Central memory CD8-positive, alpha-beta T cell (primary cell): Measurements from ENCODE around the gene VANGL1.

Experiments used
- ATAC-seq: fragments of 150-1000 bp; cut with Tn5 transposase; replicated peaks from 2 replicates; pipeline ENCODE4 v1.10.0; 2022; ENCODE audit warnings: mild to moderate bottlenecking, moderate FRiP score, moderate number of reproducible peaks; ENCODE audit not compliant: poor library complexity, severe bottlenecking; ENCODE audit errors: extremely low read depth
- DNase-seq, 2 donors: peaks; one replicate each; pipeline ENCODE4 v3.0.0; 2021; ENCODE audit warnings: low spot score in 2 of 2
- H3K27ac Mint-ChIP-seq: one replicate; pipeline ENCODE4 v1.8.0; 2022; ENCODE audit warnings: low read depth, mild to moderate bottlenecking, moderate library complexity, mixed read lengths
- H3K27me3 Mint-ChIP-seq: one replicate; pipeline ENCODE4 v1.8.0; 2022; ENCODE audit warnings: mixed read lengths
- H3K36me3 Mint-ChIP-seq: one replicate; pipeline ENCODE4 v1.8.0; 2022; ENCODE audit warnings: mild to moderate bottlenecking, moderate library complexity, mixed read lengths; ENCODE audit not compliant: insufficient read depth
- H3K4me1 Mint-ChIP-seq: one replicate; pipeline ENCODE4 v1.8.0; 2022; ENCODE audit warnings: mixed read lengths
- H3K4me3 Mint-ChIP-seq: one replicate; pipeline ENCODE4 v1.8.0; 2022; ENCODE audit warnings: mild to moderate bottlenecking, moderate library complexity, mixed read lengths
- H3K9me3 Mint-ChIP-seq: one replicate; pipeline ENCODE4 v1.8.0; 2022; ENCODE audit warnings: mixed read lengths

VANGL1 gene

GRCh38 chr1:115701090-115701489, 59.3 kb downstream of the VANGL1 start:
- Mint-ChIP-seq H3K9me3 (no peaks in the 10 kb centered on the region), H3K27me3 (peaks cover 9% of the 10 kb centered on the region), H3K36me3 (no peaks in the 10 kb centered on the region), H3K4me3 (no peak overlapping the region), H3K27ac (no peak overlapping the region), H3K4me1 (no peaks in the 10 kb centered on the region)
- no peak for ATAC-seq
- no peak for DNase-seq

GRCh38 chr1:115702959-115703358, 61.2 kb downstream of the VANGL1 start:
- H3K4me3 Mint-ChIP-seq, result no peak overlapping the region
- ATAC-seq (no peak), DNase-seq (no peak)
- peaks cover 9% of the 10 kb centered on the region for H3K27me3 Mint-ChIP-seq
- H3K27ac Mint-ChIP-seq, result no peak overlapping the region
- H3K4me1 Mint-ChIP-seq, result no peaks in the 10 kb centered on the region
- H3K36me3 Mint-ChIP-seq, result no peaks in the 10 kb centered on the region
- H3K9me3 Mint-ChIP-seq, result no peaks in the 10 kb centered on the region

GRCh38 chr1:115705085-115705951, 63.5 kb downstream of the VANGL1 start:
- Mint-ChIP-seq H3K9me3 (no peaks in the 10 kb centered on the region), H3K27ac (no peak overlapping the region), H3K4me3 (no peak overlapping the region), H3K36me3 (no peaks in the 10 kb centered on the region), H3K4me1 (no peaks in the 10 kb centered on the region), H3K27me3 (peaks cover 26% of the 10 kb centered on the region)
- ATAC-seq, result no peak
- DNase-seq, result no peak

GRCh38 chr1:115705963-115706362, 64.2 kb downstream of the VANGL1 start:
- Mint-ChIP-seq H3K4me1 (no peaks in the 10 kb centered on the region), H3K27ac (no peak overlapping the region), H3K9me3 (no peaks in the 10 kb centered on the region), H3K36me3 (no peaks in the 10 kb centered on the region), H3K27me3 (peaks cover 32% of the 10 kb centered on the region), H3K4me3 (no peak overlapping the region)
- no peak for DNase-seq
- ATAC-seq, result no peak

GRCh38 chr1:115706587-115707425, 65.0 kb downstream of the VANGL1 start:
- H3K36me3 Mint-ChIP-seq, result no peaks in the 10 kb centered on the region
- no peaks in the 10 kb centered on the region for H3K4me1 Mint-ChIP-seq
- no peak for DNase-seq
- H3K4me3 Mint-ChIP-seq, result no peak overlapping the region
- peaks cover 37% of the 10 kb centered on the region for H3K27me3 Mint-ChIP-seq
- H3K27ac Mint-ChIP-seq, result no peak overlapping the region
- no peak for ATAC-seq
- H3K9me3 Mint-ChIP-seq, result no peaks in the 10 kb centered on the region

- Mint-ChIP-seq H3K4me1 (no peaks in the 10 kb centered on the region), H3K27me3 (peaks cover 71% of the 10 kb centered on the region), H3K27ac (no peak overlapping the region), H3K36me3 (no peaks in the 10 kb centered on the region), H3K9me3 (no peaks in the 10 kb centered on the region), H3K4me3 (no peak overlapping the region)
- ATAC-seq (no peak), DNase-seq (no peak)
Measured at GRCh38 chr1:115710859-115711624, 69.3 kb downstream of the VANGL1 start.

- no peaks in the 10 kb centered on the region for H3K36me3 Mint-ChIP-seq
- H3K4me1 Mint-ChIP-seq, result no peaks in the 10 kb centered on the region
- no peak for ATAC-seq
- peaks cover 88% of the 10 kb centered on the region for H3K27me3 Mint-ChIP-seq
- H3K4me3 Mint-ChIP-seq, result no peak overlapping the region
- no peak for DNase-seq
- H3K27ac Mint-ChIP-seq, result no peak overlapping the region
- no peaks in the 10 kb centered on the region for H3K9me3 Mint-ChIP-seq
Measured at GRCh38 chr1:115712911-115713609, 71.3 kb downstream of the VANGL1 start.

- Mint-ChIP-seq H3K27ac (no peak overlapping the region), H3K36me3 (no peaks in the 10 kb centered on the region), H3K4me3 (no peak overlapping the region), H3K4me1 (no peaks in the 10 kb centered on the region), H3K27me3 (peaks cover 90% of the 10 kb centered on the region), H3K9me3 (no peaks in the 10 kb centered on the region)
- DNase-seq (no peak), ATAC-seq (no peak)
Measured at GRCh38 chr1:115713906-115714305, 72.1 kb downstream of the VANGL1 start.

GRCh38 chr1:115714572-115715141, 72.9 kb downstream of the VANGL1 start:
- Mint-ChIP-seq H3K4me3 (no peak overlapping the region), H3K36me3 (no peaks in the 10 kb centered on the region), H3K4me1 (no peaks in the 10 kb centered on the region), H3K9me3 (no peaks in the 10 kb centered on the region), H3K27ac (no peak overlapping the region), H3K27me3 (peaks cover 86% of the 10 kb centered on the region)
- ATAC-seq (no peak), DNase-seq (no peak)

- H3K4me3 Mint-ChIP-seq, result no peak overlapping the region
- H3K36me3 Mint-ChIP-seq, result no peaks in the 10 kb centered on the region
- H3K4me1 Mint-ChIP-seq, result no peaks in the 10 kb centered on the region
- DNase-seq (no peak), ATAC-seq (no peak)
- H3K27me3 Mint-ChIP-seq, result peaks cover 78% of the 10 kb centered on the region
- H3K9me3 Mint-ChIP-seq, result no peaks in the 10 kb centered on the region
- no peak overlapping the region for H3K27ac Mint-ChIP-seq
Measured at GRCh38 chr1:115717541-115717940, 75.8 kb downstream of the VANGL1 start.

- no peak overlapping the region for H3K27ac Mint-ChIP-seq
Measured at GRCh38 chr1:115718011-115718754, 76.4 kb downstream of the VANGL1 start.

More at GRCh38 chr1:115718011-115718754, 76.4 kb downstream of the VANGL1 start:
- no peaks in the 10 kb centered on the region for H3K4me1 Mint-ChIP-seq
- H3K4me3 Mint-ChIP-seq, result no peak overlapping the region
- H3K9me3 Mint-ChIP-seq, result no peaks in the 10 kb centered on the region
- H3K36me3 Mint-ChIP-seq, result no peaks in the 10 kb centered on the region
- peaks cover 76% of the 10 kb centered on the region for H3K27me3 Mint-ChIP-seq
- ATAC-seq (no peak), DNase-seq (no peak)
